Pons (tissue), 1 donor: Measurements from ENCODE around the gene CCDC120.

ENCODE experiments used
- DNase-seq: peaks from one replicate; pipeline ENCODE4 v3.0.0-alpha.2; 2016; ENCODE audit warnings: low spot score

The CCDC120 gene

GRCh38 chrX:49058794-49059193 lies at the start of gene CCDC120:
Gene CCDC120 (plus strand): TSS chrX:49058999. CDS start chrX:49062042, 3,043 bp downstream.
- DNase-seq = no peak

- DNase-seq = no peak
These were observed 39.7 kb upstream of the CCDC120 start for GRCh38 chrX:49019050-49019449.

GRCh38 chrX:49019599-49020249 lies 39.1 kb upstream of the CCDC120 start:
- no peak for DNase-seq

- DNase-seq = no peak
These were observed 28.9 kb upstream of the CCDC120 start for GRCh38 chrX:49029876-49030275.

- no peak for DNase-seq
These were observed 28.5 kb upstream of the CCDC120 start for GRCh38 chrX:49030283-49030682.

- no peak for DNase-seq
These were observed 20.8 kb upstream of the CCDC120 start for GRCh38 chrX:49037883-49038475.

- DNase-seq = peak; percentile 70
These were observed 19.0 kb upstream of the CCDC120 start for GRCh38 chrX:49039598-49040375.

- no peak for DNase-seq
These were observed 18.3 kb upstream of the CCDC120 start for GRCh38 chrX:49040376-49040955.

- no peak for DNase-seq
These were observed 16.8 kb upstream of the CCDC120 start for GRCh38 chrX:49041744-49042580.

- DNase-seq = no peak
These were observed 16.1 kb upstream of the CCDC120 start for GRCh38 chrX:49042581-49043219.

GRCh38 chrX:49043220-49043986 lies 15.4 kb upstream of the CCDC120 start, which contains the start of gene TFE3:
Gene TFE3 (minus strand): TSS chrX:49043357. CDS start chrX:49043226, 131 bp downstream.
- peak; percentile 98 for DNase-seq

GRCh38 chrX:49043987-49044281 lies 14.9 kb upstream of the CCDC120 start:
- no peak for DNase-seq

- no peak for DNase-seq
These were observed 5.4 kb upstream of the CCDC120 start for GRCh38 chrX:49053223-49054072.

GRCh38 chrX:49054073-49054762 lies 4.6 kb upstream of the CCDC120 start:
- no peak for DNase-seq

- DNase-seq = no peak
These were observed 402 bp downstream of the CCDC120 start for GRCh38 chrX:49059201-49059600.

- DNase-seq = no peak
These were observed 884 bp downstream of the CCDC120 start for GRCh38 chrX:49059681-49060085.

- no peak for DNase-seq
These were observed 2.1 kb downstream of the CCDC120 start for GRCh38 chrX:49060914-49061313.

- no peak for DNase-seq
These were observed 2.7 kb downstream of the CCDC120 start for GRCh38 chrX:49061490-49061889.

- DNase-seq = no peak
These were observed 3.1 kb downstream of the CCDC120 start for GRCh38 chrX:49061916-49062315.
